ENCODE results near the gene PICALM. TPM values are rescaled to one million over a fixed set of nuclear protein-coding genes. Genes with fewer than 3 reads are reported as not detected.
A peak's percentile ranks its signal among the peaks of the same experiment; 100 is the strongest.

The PICALM gene
- total RNA-seq, 1 donor from 2014 or later, result 117 TPM

GRCh38 chr11:86043765-86044503, 24.9 kb downstream of the PICALM start:
- Mint-ChIP-seq H3K4me1 (ENCODE audit: low read depth, unreplicated experiment) (peaks cover 4% of the 10 kb centered on the region), H3K36me3 (ENCODE audit: unreplicated experiment) (no peaks in the 10 kb centered on the region), H3K9me3 (ENCODE audit: unreplicated experiment) (peaks cover 2% of the 10 kb centered on the region), H3K27ac (ENCODE audit: unreplicated experiment) (no peak overlapping the region), H3K27me3 (ENCODE audit: unreplicated experiment) (no peaks in the 10 kb centered on the region), H3K4me3 (ENCODE audit: unreplicated experiment) (no peak overlapping the region)
- no peak for DNase-seq
- TF ChIP-seq CTCF (IDR thresholded peaks at IDR 0.05; ENCODE audit: partially characterized antibody, unreplicated experiment), result no peak

GRCh38 chr11:86041975-86042378, 26.9 kb downstream of the PICALM start:
- peaks cover 2% of the 10 kb centered on the region for H3K9me3 Mint-ChIP-seq (ENCODE audit: unreplicated experiment)
- no peak overlapping the region for H3K4me3 Mint-ChIP-seq (ENCODE audit: unreplicated experiment)
- H3K27me3 Mint-ChIP-seq (ENCODE audit: unreplicated experiment), result no peaks in the 10 kb centered on the region
- H3K4me1 Mint-ChIP-seq (ENCODE audit: low read depth, unreplicated experiment), result peaks cover 4% of the 10 kb centered on the region
- peak; percentile 96 for TF ChIP-seq CTCF (IDR thresholded peaks at IDR 0.05; ENCODE audit: partially characterized antibody, unreplicated experiment)
- no peak overlapping the region for H3K27ac Mint-ChIP-seq (ENCODE audit: unreplicated experiment)
- no peaks in the 10 kb centered on the region for H3K36me3 Mint-ChIP-seq (ENCODE audit: unreplicated experiment)
- DNase-seq, result peak; percentile 22

DNA sequence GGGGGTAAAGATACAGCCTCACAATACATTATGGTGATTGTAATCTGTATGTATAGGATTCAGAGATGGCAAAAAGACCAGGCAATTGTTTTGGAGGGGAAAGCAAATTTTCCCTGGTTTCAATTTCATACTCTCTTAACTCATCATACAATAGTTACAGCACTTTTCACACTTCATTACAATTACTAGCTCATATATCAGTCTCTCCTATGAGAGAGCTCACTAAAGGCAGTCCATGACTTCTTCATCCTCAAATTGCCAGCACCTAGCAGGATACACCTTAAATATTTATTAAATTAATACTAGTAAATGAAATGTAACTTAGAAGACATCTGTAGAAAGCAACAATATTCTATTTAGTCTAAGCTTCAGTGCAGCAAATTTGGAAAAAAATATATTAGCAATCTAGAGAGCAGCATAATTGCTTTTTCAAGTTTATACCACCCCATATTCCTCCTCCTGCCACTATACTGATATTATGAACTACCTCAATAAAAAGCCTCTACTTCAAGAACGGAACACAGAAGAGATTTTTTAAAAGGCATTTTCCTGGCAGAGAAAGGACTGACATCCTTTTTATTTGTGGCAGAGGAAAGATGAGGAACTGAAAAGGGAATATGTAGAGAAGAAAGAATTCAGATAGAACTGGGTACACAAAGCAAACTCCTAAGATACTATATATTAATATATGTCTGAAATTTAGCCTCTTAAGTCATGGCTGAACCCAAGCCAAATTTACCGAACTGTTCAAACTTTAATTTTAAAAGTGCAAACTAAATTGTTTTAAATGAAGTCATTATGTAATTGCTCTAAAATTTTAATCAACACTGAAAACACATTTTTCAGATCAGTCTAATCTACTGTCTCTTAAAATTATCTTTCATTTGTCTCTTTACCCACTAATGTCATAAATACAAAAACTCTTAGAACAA, 27.7 kb downstream of the PICALM start:
- Mint-ChIP-seq H3K27ac (ENCODE audit: unreplicated experiment) (no peak overlapping the region), H3K36me3 (ENCODE audit: unreplicated experiment) (no peaks in the 10 kb centered on the region)

GRCh38 chr11:86039094-86039493, 29.8 kb downstream of the PICALM start:
- H3K4me3 Mint-ChIP-seq (ENCODE audit: unreplicated experiment), result no peak overlapping the region
- TF ChIP-seq CTCF (IDR thresholded peaks at IDR 0.05; ENCODE audit: partially characterized antibody, unreplicated experiment), result no peak
- no peak for DNase-seq
- no peaks in the 10 kb centered on the region for H3K27me3 Mint-ChIP-seq (ENCODE audit: unreplicated experiment)
- no peaks in the 10 kb centered on the region for H3K36me3 Mint-ChIP-seq (ENCODE audit: unreplicated experiment)
- H3K27ac Mint-ChIP-seq (ENCODE audit: unreplicated experiment), result no peak overlapping the region
- peaks cover 8% of the 10 kb centered on the region for H3K4me1 Mint-ChIP-seq (ENCODE audit: low read depth, unreplicated experiment)
- peaks cover 2% of the 10 kb centered on the region for H3K9me3 Mint-ChIP-seq (ENCODE audit: unreplicated experiment)

More for the DNA sequence above, 27.7 kb downstream of the PICALM start:
- Mint-ChIP-seq H3K4me3 (ENCODE audit: unreplicated experiment) (no peak overlapping the region), H3K9me3 (ENCODE audit: unreplicated experiment) (peaks cover 2% of the 10 kb centered on the region), H3K4me1 (ENCODE audit: low read depth, unreplicated experiment) (peaks cover 4% of the 10 kb centered on the region), H3K27me3 (ENCODE audit: unreplicated experiment) (no peaks in the 10 kb centered on the region)
- DNase-seq, result no peak
- no peak for TF ChIP-seq CTCF (IDR thresholded peaks at IDR 0.05; ENCODE audit: partially characterized antibody, unreplicated experiment)

Measured in glutamatergic neuron (in vitro differentiated cells).